Epithelial cell of alveolus of lung (primary cell): ENCODE measurements around the gene CLDN5. TPM values are rescaled to one million over a fixed set of nuclear protein-coding genes. Genes with fewer than 3 reads are reported as not detected.

ENCODE experiments used
- total RNA-seq: library from RNA; depleted of rRNA; stranded (reverse); fragments of >200 nt; gene quantifications from 2 replicates; pipeline ENCODE4 v1.2.1, GENCODE V29; 2015

Gene CLDN5, protein sequence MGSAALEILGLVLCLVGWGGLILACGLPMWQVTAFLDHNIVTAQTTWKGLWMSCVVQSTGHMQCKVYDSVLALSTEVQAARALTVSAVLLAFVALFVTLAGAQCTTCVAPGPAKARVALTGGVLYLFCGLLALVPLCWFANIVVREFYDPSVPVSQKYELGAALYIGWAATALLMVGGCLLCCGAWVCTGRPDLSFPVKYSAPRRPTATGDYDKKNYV
- total RNA-seq: 11.2 and 15.8 TPM in 2 replicates

GRCh38 chr22:19524170-19525115, at the start of gene CLDN5:
TSS of gene CLDN5 (minus strand) at chr22:19524410. CDS start at chr22:19524255, 155 bp downstream.

GRCh38 chr22:19479355-19480172, 44.6 kb downstream of the CLDN5 start, which contains the start of gene CDC45:
TSS of gene CDC45 (plus strand) at chr22:19479920. CDS start at chr22:19479969, 49 bp downstream.

GRCh38 chr22:19478901-19479354, 45.3 kb downstream of the CLDN5 start, which contains the start of gene UFD1:
TSS of gene UFD1 (minus strand) at chr22:19479193. CDS start at chr22:19479085, 108 bp downstream.

Other genes with a start within 250 kb of the CLDN5 start
- gene CLTCL1, start 232.7 kb downstream of the CLDN5 start, total RNA-seq: 2.3 and 6.2 TPM in 2 replicates
- gene HIRA, start 92.7 kb downstream of the CLDN5 start, total RNA-seq: 15.9 and 19.0 TPM in 2 replicates
- gene MRPL40, start 91.9 kb downstream of the CLDN5 start, total RNA-seq: 35.9 and 42.6 TPM in 2 replicates
- gene C22orf39, start 76.7 kb downstream of the CLDN5 start, total RNA-seq: 22.2 and 33.3 TPM in 2 replicates
- gene UFD1, start 45.2 kb downstream of the CLDN5 start, total RNA-seq: 31.2 and 56.4 TPM in 2 replicates
- 8.1 and 28.2 TPM in 2 replicates for gene CDC45, start 44.5 kb downstream of the CLDN5 start, total RNA-seq
- gene SEPTIN5, start 190.1 kb upstream of the CLDN5 start, total RNA-seq: 23.3 and 31.2 TPM in 2 replicates
- gene GP1BB, start 199.1 kb upstream of the CLDN5 start, total RNA-seq: 2.3 and 7.1 TPM in 2 replicates
- 0.24 and 0.65 TPM in 2 replicates for gene TBX1, start 236.4 kb upstream of the CLDN5 start, total RNA-seq